Smooth muscle cell (in vitro differentiated cells): Measurements from ENCODE around the gene MINPP1. TPM values are rescaled to one million over a fixed set of nuclear protein-coding genes. Genes with fewer than 3 reads are reported as not detected.

ENCODE experiments used
- DNase-seq: peaks from one replicate; lab custom pipeline; 2025; ENCODE audit not compliant: unreplicated experiment; lab: John Stamatoyannopoulos, UW
- H2AFZ ChIP-seq: fragments of 200-600 bp; sonication (generic); 2 replicates; pipeline ENCODE4 v1.6.0; 2016; ENCODE audit warnings: antibody characterized with exemption, low read depth, mild to moderate bottlenecking
- H3F3A ChIP-seq: fragments of 200-600 bp; sonication (generic); 2 replicates; pipeline ENCODE4 v1.6.0; 2017; ENCODE audit warnings: antibody characterized with exemption, low read depth
- H3K27ac ChIP-seq: fragments of 200-600 bp; sonication (generic); 2 replicates; pipeline ENCODE4 v1.5.1; 2016; ENCODE audit warnings: low read depth, mild to moderate bottlenecking
- H3K27me3 ChIP-seq: fragments of 200-600 bp; sonication (generic); 2 replicates; pipeline ENCODE4 v1.6.1; 2016; ENCODE audit warnings: low read depth, mild to moderate bottlenecking
- H3K36me3 ChIP-seq: fragments of 200-600 bp; sonication (generic); 2 replicates; pipeline ENCODE4 v1.5.1; 2016; ENCODE audit warnings: low read depth
- H3K4me1 ChIP-seq: fragments of 200-600 bp; sonication (generic); 2 replicates; pipeline ENCODE4 v1.5.1; 2016; ENCODE audit warnings: low read depth
- H3K4me2 ChIP-seq: fragments of 200-600 bp; sonication (generic); 2 replicates; pipeline ENCODE4 v1.6.0; 2016; ENCODE audit warnings: mild to moderate bottlenecking
- H3K4me3 ChIP-seq: fragments of 200-600 bp; sonication (generic); 2 replicates; pipeline ENCODE4 v1.5.1; 2016; ENCODE audit warnings: mild to moderate bottlenecking
- H3K79me2 ChIP-seq: fragments of 200-600 bp; sonication (generic); 2 replicates; pipeline ENCODE4 v1.6.0; 2016; ENCODE audit warnings: low read depth, mild to moderate bottlenecking
- H3K9ac ChIP-seq: fragments of 200-600 bp; sonication (generic); 2 replicates; pipeline ENCODE4 v1.6.0; 2016; ENCODE audit warnings: low read depth
- H3K9me3 ChIP-seq: fragments of 200-600 bp; sonication (generic); replicated peaks from 2 replicates; pipeline ENCODE4 v1.5.1; 2016; ENCODE audit warnings: low read depth
- H4K20me1 ChIP-seq: fragments of 200-600 bp; sonication (generic); 2 replicates; pipeline ENCODE4 v1.6.0; 2016; ENCODE audit warnings: low read depth
- WGBS: methylation state at CpG from one replicate; pipeline ENCODE4 v1.1.7; 2016; ENCODE audit warnings: low lambda C conversion rate; 5-methylcytosine and 5-hydroxymethylcytosine counted together
- polyA plus RNA-seq: library from polyadenylated mRNA; unstranded; fragments of >200 nt; fragmentation: Nextera tagmentation; extraction: Ambion mirVana; gene quantifications from 2 replicates; pipeline ENCODE4 v1.2.1, GENCODE V29; 2016
- total RNA-seq: library from RNA; depleted of rRNA; stranded (reverse); fragments of >200 nt; gene quantifications from 2 replicates; pipeline ENCODE4 v1.2.3, GENCODE V29; 2014
- TF ChIP-seq, protein P1 (sequence below): fragments of 200-600 bp; sonication (generic); IDR thresholded peaks from 2 replicates; pipeline ENCODE4 v1.5.1; 2017; ENCODE audit warnings: borderline replicate concordance, mild to moderate bottlenecking, antibody characterized with exemption; ENCODE audit not compliant: insufficient read depth, poor library complexity, severe bottlenecking

The MINPP1 gene
- total and polyA plus RNA-seq, 2 experiments from 2014 or later = 24.5 to 31.7 TPM

GRCh38 chr10:87550741-87551140 is 46.0 kb downstream of the MINPP1 start:
- H3K27me3 ChIP-seq = no peaks in the 10 kb centered on the region
- no peak overlapping the region for H2AFZ ChIP-seq
- H3K36me3 ChIP-seq = peaks cover 5% of the 10 kb centered on the region
- TF ChIP-seq, protein P1, sequence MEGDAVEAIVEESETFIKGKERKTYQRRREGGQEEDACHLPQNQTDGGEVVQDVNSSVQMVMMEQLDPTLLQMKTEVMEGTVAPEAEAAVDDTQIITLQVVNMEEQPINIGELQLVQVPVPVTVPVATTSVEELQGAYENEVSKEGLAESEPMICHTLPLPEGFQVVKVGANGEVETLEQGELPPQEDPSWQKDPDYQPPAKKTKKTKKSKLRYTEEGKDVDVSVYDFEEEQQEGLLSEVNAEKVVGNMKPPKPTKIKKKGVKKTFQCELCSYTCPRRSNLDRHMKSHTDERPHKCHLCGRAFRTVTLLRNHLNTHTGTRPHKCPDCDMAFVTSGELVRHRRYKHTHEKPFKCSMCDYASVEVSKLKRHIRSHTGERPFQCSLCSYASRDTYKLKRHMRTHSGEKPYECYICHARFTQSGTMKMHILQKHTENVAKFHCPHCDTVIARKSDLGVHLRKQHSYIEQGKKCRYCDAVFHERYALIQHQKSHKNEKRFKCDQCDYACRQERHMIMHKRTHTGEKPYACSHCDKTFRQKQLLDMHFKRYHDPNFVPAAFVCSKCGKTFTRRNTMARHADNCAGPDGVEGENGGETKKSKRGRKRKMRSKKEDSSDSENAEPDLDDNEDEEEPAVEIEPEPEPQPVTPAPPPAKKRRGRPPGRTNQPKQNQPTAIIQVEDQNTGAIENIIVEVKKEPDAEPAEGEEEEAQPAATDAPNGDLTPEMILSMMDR = no peak
- H3K79me2 ChIP-seq = peaks cover 8% of the 10 kb centered on the region
- no peak overlapping the region for H3K4me3 ChIP-seq
- H3K4me2 ChIP-seq = peak overlapping the region; percentile 31
- peak overlapping the region; percentile 25 for H3K27ac ChIP-seq
- H3F3A ChIP-seq = peaks cover 16% of the 10 kb centered on the region
- H3K9me3 ChIP-seq = no peaks in the 10 kb centered on the region
- peaks cover 39% of the 10 kb centered on the region for H4K20me1 ChIP-seq
- no peak overlapping the region for H3K9ac ChIP-seq
- DNase-seq = no peak
- H3K4me1 ChIP-seq = peaks cover 23% of the 10 kb centered on the region
- 39% methylated on average over 2 of the region's 2 CpGs for WGBS

GRCh38 chr10:87551326-87551725 is 46.6 kb downstream of the MINPP1 start:
- Histone ChIP-seq H3K9ac (no peak overlapping the region), H3K4me3 (no peak overlapping the region), H3K9me3 (no peaks in the 10 kb centered on the region), H3K4me2 (peak overlapping the region; percentile 31), H3F3A (peaks cover 16% of the 10 kb centered on the region), H3K36me3 (peaks cover 5% of the 10 kb centered on the region), H3K27ac (peak overlapping the region; percentile 25), H3K79me2 (peaks cover 8% of the 10 kb centered on the region), H2AFZ (no peak overlapping the region), H4K20me1 (peaks cover 39% of the 10 kb centered on the region), H3K27me3 (no peaks in the 10 kb centered on the region), H3K4me1 (peaks cover 23% of the 10 kb centered on the region)
- no peak for DNase-seq
- TF ChIP-seq, protein P1 = no peak

DNA sequence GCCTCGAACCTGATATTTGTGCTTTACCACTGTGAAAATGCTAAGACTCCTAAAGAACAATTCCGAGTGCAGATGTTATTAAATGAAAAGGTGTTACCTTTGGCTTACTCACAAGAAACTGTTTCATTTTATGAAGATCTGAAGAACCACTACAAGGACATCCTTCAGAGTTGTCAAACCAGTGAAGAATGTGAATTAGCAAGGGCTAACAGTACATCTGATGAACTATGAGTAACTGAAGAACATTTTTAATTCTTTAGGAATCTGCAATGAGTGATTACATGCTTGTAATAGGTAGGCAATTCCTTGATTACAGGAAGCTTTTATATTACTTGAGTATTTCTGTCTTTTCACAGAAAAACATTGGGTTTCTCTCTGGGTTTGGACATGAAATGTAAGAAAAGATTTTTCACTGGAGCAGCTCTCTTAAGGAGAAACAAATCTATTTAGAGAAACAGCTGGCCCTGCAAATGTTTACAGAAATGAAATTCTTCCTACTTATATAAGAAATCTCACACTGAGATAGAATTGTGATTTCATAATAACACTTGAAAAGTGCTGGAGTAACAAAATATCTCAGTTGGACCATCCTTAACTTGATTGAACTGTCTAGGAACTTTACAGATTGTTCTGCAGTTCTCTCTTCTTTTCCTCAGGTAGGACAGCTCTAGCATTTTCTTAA is 47.7 kb downstream of the MINPP1 start:
- Histone ChIP-seq H3K36me3 (peaks cover 5% of the 10 kb centered on the region), H3K4me2 (no peak overlapping the region), H3K27me3 (no peaks in the 10 kb centered on the region), H3F3A (peaks cover 12% of the 10 kb centered on the region), H3K27ac (peak overlapping the region; percentile 27), H3K4me3 (no peak overlapping the region), H4K20me1 (peaks cover 35% of the 10 kb centered on the region), H3K79me2 (peaks cover 8% of the 10 kb centered on the region), H3K9me3 (no peaks in the 10 kb centered on the region), H3K9ac (no peak overlapping the region), H2AFZ (no peak overlapping the region), H3K4me1 (peaks cover 23% of the 10 kb centered on the region)
- WGBS = 100% methylated on average over 2 of the region's 2 CpGs
- TF ChIP-seq, protein P1 = no peak
- no peak for DNase-seq

GRCh38 chr10:87557409-87557808 is 52.7 kb downstream of the MINPP1 start:
- no peak for DNase-seq
- no peaks in the 10 kb centered on the region for H3K79me2 ChIP-seq
- peaks cover under 1% of the 10 kb centered on the region for H3K36me3 ChIP-seq
- H4K20me1 ChIP-seq = no peaks in the 10 kb centered on the region
- H3F3A ChIP-seq = no peaks in the 10 kb centered on the region
- no peaks in the 10 kb centered on the region for H3K4me1 ChIP-seq
- H3K9me3 ChIP-seq = no peaks in the 10 kb centered on the region
- H3K4me3 ChIP-seq = no peak overlapping the region
- no peak overlapping the region for H2AFZ ChIP-seq
- no peak overlapping the region for H3K9ac ChIP-seq
- H3K27ac ChIP-seq = no peak overlapping the region
- TF ChIP-seq, protein P1 = no peak
- H3K27me3 ChIP-seq = no peaks in the 10 kb centered on the region
- H3K4me2 ChIP-seq = no peak overlapping the region
- 96% methylated on average over 3 of the region's 3 CpGs for WGBS
